GM12878 (cell line): ENCODE measurements around the gene TMEM212. TPM values are rescaled to one million over a fixed set of nuclear protein-coding genes. Genes with fewer than 3 reads are reported as not detected.

Experiments
- BCL11A ChIP-seq: IDR thresholded peaks from 2 replicates; pipeline ENCODE4 v1.6.1; 2011; ENCODE audit warnings: low read depth, low read length
- BHLHE40 ChIP-seq, 2 experiments: fragments of 450-650 bp in 1 of 2; IDR thresholded peaks; 2 replicates each; pipeline ENCODE4 v1.6.1; 2011 to 2017; ENCODE audit warnings: low read depth in 2 of 2, borderline replicate concordance in 1 of 2, improper control_type of control experiment in 1 of 2, low read length in 1 of 2, mild to moderate bottlenecking in 1 of 2
- CHD2 ChIP-seq: IDR thresholded peaks from 2 replicates; pipeline ENCODE4 v1.6.1; 2011; ENCODE audit warnings: low read depth, low read length, improper control_type of control experiment, borderline replicate concordance
- DPF2 ChIP-seq: fragments of 450-650 bp; IDR thresholded peaks from 2 replicates; pipeline ENCODE4 v1.6.1; 2017; ENCODE audit warnings: mild to moderate bottlenecking
- ESRRA ChIP-seq: IDR thresholded peaks from 2 replicates; pipeline ENCODE4 v1.6.1; 2012; ENCODE audit warnings: mild to moderate bottlenecking, low read length, improper control_type of control experiment
- FOS ChIP-seq: IDR thresholded peaks from 3 replicates; pipeline ENCODE4 v1.6.1; 2011; ENCODE audit warnings: borderline replicate concordance; ENCODE audit not compliant: insufficient read length; ENCODE audit errors: extremely low read depth
- GATAD2B ChIP-seq: fragments of 450-650 bp; conservative IDR thresholded peaks from 2 replicates; pipeline ENCODE4 v1.6.1; 2017; ENCODE audit warnings: low read depth, mild to moderate bottlenecking, moderate library complexity
- IRF4 ChIP-seq: IDR thresholded peaks from 2 replicates; pipeline ENCODE4 v1.6.1; 2011; ENCODE audit warnings: low read depth, low read length
- MTA3 ChIP-seq: IDR thresholded peaks from 2 replicates; pipeline ENCODE4 v1.6.1; 2012; ENCODE audit warnings: low read length, inconsistent platforms, borderline replicate concordance
- NFYA ChIP-seq: IDR thresholded peaks from 2 replicates; pipeline ENCODE4 v1.6.1; 2011; ENCODE audit warnings: low read depth, mild to moderate bottlenecking, low read length, improper control_type of control experiment, borderline replicate concordance
- POU2F2 ChIP-seq: IDR thresholded peaks from 3 replicates; pipeline ENCODE4 v1.6.1; 2011; ENCODE audit warnings: low read depth, mild to moderate bottlenecking, low read length, borderline replicate concordance
- RCOR1 ChIP-seq: conservative IDR thresholded peaks from 2 replicates; pipeline ENCODE4 v1.6.1; 2012; ENCODE audit warnings: low read depth, low read length, improper control_type of control experiment
- RUNX3 ChIP-seq: IDR thresholded peaks from 2 replicates; pipeline ENCODE4 v1.6.1; 2012; ENCODE audit warnings: low read length, inconsistent platforms
- SPI1 ChIP-seq: IDR thresholded peaks from 2 replicates; pipeline ENCODE4 v1.6.1; 2011; ENCODE audit warnings: low read depth, mild to moderate bottlenecking, low read length, moderate library complexity, borderline replicate concordance; ENCODE audit not compliant: insufficient read depth
- TCF7 ChIP-seq: IDR thresholded peaks from 2 replicates; pipeline ENCODE4 v1.6.1; 2014; ENCODE audit warnings: antibody characterized with exemption, borderline replicate concordance
- ZNF207 ChIP-seq: fragments of 450-650 bp; IDR thresholded peaks from 2 replicates; pipeline ENCODE4 v1.6.1; 2014; ENCODE audit warnings: antibody characterized with exemption, mild to moderate bottlenecking, borderline replicate concordance
- ZNF622 ChIP-seq: fragments of 450-650 bp; IDR thresholded peaks from 2 replicates; pipeline ENCODE4 v1.6.1; 2017; ENCODE audit warnings: mild to moderate bottlenecking, inconsistent platforms
- polyA plus RNA-seq, 11 experiments: library from polyadenylated mRNA; depleted of rRNA in 4 of 11; unstranded in 6 of 11; stranded (reverse) in 5 of 11; fragments of >200 nt; fragmentation: Nextera tagmentation in 4 of 11; fragmentation: Illumina TruSeq in 1 of 11; extraction: Ambion mirVana in 4 of 11; extraction: Trizol in 1 of 11; gene quantifications; 1 replicate in 1 of 11; 2 replicates in 10 of 11; pipeline versions ENCODE4 v1.2.1 to v1.2.3, GENCODE V29; 2011 to 2016; ENCODE audit warnings: inconsistent platforms in 2 of 11, missing spikeins in 2 of 11, low read depth in 1 of 11
- total RNA-seq, 4 experiments: library from RNA; depleted of rRNA in 3 of 4; stranded (reverse); fragments of >200 nt in 3 of 4; fragmentation: Illumina TruSeq in 1 of 4; extraction: Trizol in 1 of 4; gene quantifications; 2 replicates each; pipeline versions ENCODE4 v1.2.1 to v1.2.3, GENCODE V29; 2013 to 2021
- TF ChIP-seq, protein P1 (sequence below): fragments of 450-650 bp; IDR thresholded peaks from 2 replicates; pipeline ENCODE4 v1.6.1; 2017; ENCODE audit warnings: borderline replicate concordance
- TF ChIP-seq, protein P2 (sequence below): IDR thresholded peaks from 2 replicates; pipeline ENCODE4 v1.6.1; 2011; ENCODE audit warnings: low read depth, low read length, improper control_type of control experiment, borderline replicate concordance
- TF ChIP-seq, protein P3 (sequence below): IDR thresholded peaks from 2 replicates; pipeline ENCODE4 v1.6.1; 2011; ENCODE audit warnings: low read depth, mild to moderate bottlenecking, low read length, moderate library complexity, borderline replicate concordance; ENCODE audit errors: extremely low read depth
- TF ChIP-seq, protein P4 (sequence below): IDR thresholded peaks from 2 replicates; pipeline ENCODE4 v1.6.1; 2012; ENCODE audit warnings: low read length, inconsistent platforms
- TF ChIP-seq, protein P5 (sequence below): fragments of 450-650 bp; IDR thresholded peaks from 2 replicates; pipeline ENCODE4 v1.6.1; 2017; ENCODE audit warnings: antibody characterized with exemption, mild to moderate bottlenecking, moderate library complexity
- TF ChIP-seq, protein P6 (sequence below): IDR thresholded peaks from 2 replicates; pipeline ENCODE4 v1.6.1; 2011; ENCODE audit warnings: mild to moderate bottlenecking, low read depth, low read length, moderate library complexity; ENCODE audit not compliant: insufficient replicate concordance

Gene TMEM212
- total and polyA plus RNA-seq, 10 of the 15 experiments (the other 5 are each of a cell fraction or from before 2014, with no cell fraction given): not detected

DNA sequence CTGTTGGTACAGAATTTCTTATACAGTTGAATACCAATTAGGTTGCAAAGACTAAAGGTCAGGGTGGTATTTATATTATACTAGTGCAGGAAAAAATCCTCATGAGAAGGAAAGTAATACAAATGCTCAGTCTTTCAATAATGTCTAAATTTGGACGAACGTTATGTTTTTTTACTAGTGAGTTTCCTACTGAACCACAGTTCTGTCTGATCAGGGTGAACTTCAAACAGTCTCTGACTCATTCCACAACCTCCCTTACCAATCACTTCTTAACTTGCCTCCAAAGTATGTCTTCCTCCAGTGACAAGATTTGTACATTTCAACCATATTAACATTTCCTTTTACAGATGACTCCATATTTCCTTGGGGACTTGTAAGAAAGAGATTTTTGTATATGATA, 3.4 kb downstream of the TMEM212 start (continued):
- peak; percentile 90 for TF ChIP-seq DPF2
- TF ChIP-seq BHLHE40 (IDR thresholded peaks at IDR 0.05; ENCODE audit: borderline replicate concordance in 1 of 2, low read depth in 2 of 2, low read length in 1 of 2): peak; percentile 24 to 46; a peak in 1 of 4 replicates
- TF ChIP-seq RCOR1: 0 out of 2 replicates have a peak, but pooled peaks have one; percentile 89
- TF ChIP-seq, protein P1, sequence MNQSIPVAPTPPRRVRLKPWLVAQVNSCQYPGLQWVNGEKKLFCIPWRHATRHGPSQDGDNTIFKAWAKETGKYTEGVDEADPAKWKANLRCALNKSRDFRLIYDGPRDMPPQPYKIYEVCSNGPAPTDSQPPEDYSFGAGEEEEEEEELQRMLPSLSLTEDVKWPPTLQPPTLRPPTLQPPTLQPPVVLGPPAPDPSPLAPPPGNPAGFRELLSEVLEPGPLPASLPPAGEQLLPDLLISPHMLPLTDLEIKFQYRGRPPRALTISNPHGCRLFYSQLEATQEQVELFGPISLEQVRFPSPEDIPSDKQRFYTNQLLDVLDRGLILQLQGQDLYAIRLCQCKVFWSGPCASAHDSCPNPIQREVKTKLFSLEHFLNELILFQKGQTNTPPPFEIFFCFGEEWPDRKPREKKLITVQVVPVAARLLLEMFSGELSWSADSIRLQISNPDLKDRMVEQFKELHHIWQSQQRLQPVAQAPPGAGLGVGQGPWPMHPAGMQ: no peak
- peak; percentile 99 for TF ChIP-seq TCF7
- no peak for TF ChIP-seq NFYA
- no peak for TF ChIP-seq ZNF207
- TF ChIP-seq SPI1: no peak
- no peak for TF ChIP-seq ESRRA
- TF ChIP-seq CHD2: peak; percentile 50; the same call in 1 of the 2 replicates
- TF ChIP-seq, protein P2, sequence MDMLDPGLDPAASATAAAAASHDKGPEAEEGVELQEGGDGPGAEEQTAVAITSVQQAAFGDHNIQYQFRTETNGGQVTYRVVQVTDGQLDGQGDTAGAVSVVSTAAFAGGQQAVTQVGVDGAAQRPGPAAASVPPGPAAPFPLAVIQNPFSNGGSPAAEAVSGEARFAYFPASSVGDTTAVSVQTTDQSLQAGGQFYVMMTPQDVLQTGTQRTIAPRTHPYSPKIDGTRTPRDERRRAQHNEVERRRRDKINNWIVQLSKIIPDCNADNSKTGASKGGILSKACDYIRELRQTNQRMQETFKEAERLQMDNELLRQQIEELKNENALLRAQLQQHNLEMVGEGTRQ: no peak
- TF ChIP-seq ZNF622: no peak
- no peak for TF ChIP-seq MTA3
- TF ChIP-seq, protein P3, sequence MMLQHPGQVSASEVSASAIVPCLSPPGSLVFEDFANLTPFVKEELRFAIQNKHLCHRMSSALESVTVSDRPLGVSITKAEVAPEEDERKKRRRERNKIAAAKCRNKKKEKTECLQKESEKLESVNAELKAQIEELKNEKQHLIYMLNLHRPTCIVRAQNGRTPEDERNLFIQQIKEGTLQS: no peak
- peak; percentile 99 for TF ChIP-seq RUNX3
- TF ChIP-seq POU2F2: no peak
- peak; percentile 97 for TF ChIP-seq IRF4
- TF ChIP-seq, protein P4, sequence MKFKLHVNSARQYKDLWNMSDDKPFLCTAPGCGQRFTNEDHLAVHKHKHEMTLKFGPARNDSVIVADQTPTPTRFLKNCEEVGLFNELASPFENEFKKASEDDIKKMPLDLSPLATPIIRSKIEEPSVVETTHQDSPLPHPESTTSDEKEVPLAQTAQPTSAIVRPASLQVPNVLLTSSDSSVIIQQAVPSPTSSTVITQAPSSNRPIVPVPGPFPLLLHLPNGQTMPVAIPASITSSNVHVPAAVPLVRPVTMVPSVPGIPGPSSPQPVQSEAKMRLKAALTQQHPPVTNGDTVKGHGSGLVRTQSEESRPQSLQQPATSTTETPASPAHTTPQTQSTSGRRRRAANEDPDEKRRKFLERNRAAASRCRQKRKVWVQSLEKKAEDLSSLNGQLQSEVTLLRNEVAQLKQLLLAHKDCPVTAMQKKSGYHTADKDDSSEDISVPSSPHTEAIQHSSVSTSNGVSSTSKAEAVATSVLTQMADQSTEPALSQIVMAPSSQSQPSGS: peak; percentile 77
- peak; percentile 71; the same call in 1 of the 2 replicates for TF ChIP-seq BCL11A
- peak; percentile 46; the same call in 1 of the 2 replicates for TF ChIP-seq GATAD2B
- TF ChIP-seq FOS: no peak
- TF ChIP-seq, protein P5, sequence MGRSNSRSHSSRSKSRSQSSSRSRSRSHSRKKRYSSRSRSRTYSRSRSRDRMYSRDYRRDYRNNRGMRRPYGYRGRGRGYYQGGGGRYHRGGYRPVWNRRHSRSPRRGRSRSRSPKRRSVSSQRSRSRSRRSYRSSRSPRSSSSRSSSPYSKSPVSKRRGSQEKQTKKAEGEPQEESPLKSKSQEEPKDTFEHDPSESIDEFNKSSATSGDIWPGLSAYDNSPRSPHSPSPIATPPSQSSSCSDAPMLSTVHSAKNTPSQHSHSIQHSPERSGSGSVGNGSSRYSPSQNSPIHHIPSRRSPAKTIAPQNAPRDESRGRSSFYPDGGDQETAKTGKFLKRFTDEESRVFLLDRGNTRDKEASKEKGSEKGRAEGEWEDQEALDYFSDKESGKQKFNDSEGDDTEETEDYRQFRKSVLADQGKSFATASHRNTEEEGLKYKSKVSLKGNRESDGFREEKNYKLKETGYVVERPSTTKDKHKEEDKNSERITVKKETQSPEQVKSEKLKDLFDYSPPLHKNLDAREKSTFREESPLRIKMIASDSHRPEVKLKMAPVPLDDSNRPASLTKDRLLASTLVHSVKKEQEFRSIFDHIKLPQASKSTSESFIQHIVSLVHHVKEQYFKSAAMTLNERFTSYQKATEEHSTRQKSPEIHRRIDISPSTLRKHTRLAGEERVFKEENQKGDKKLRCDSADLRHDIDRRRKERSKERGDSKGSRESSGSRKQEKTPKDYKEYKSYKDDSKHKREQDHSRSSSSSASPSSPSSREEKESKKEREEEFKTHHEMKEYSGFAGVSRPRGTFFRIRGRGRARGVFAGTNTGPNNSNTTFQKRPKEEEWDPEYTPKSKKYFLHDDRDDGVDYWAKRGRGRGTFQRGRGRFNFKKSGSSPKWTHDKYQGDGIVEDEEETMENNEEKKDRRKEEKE: no peak
- TF ChIP-seq, protein P6, sequence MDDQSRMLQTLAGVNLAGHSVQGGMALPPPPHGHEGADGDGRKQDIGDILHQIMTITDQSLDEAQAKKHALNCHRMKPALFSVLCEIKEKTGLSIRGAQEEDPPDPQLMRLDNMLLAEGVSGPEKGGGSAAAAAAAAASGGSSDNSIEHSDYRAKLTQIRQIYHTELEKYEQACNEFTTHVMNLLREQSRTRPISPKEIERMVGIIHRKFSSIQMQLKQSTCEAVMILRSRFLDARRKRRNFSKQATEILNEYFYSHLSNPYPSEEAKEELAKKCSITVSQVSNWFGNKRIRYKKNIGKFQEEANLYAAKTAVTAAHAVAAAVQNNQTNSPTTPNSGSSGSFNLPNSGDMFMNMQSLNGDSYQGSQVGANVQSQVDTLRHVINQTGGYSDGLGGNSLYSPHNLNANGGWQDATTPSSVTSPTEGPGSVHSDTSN: no peak
